ENCODE results near the gene KCNH4.
A peak's percentile ranks its signal among the peaks of the same experiment; 100 is the strongest.
"Not testable (repeated sequence)": the region's sequence is repeated elsewhere in the genome, so short reads cannot be mapped to it uniquely, and the experiment has no call there.

The KCNH4 gene

GRCh38 chr17:42180922-42181850, at the start of gene KCNH4:
KCNH4 (minus strand) TSS chr17:42181142; CDS start chr17:42180945, 197 bp downstream.
- peak; percentile 65 for DNase-seq (ENCODE audit: low spot score)

- DNase-seq (ENCODE audit: low spot score) = no peak
Observed at GRCh38 chr17:42230225-42230624, 49.3 kb upstream of the KCNH4 start.

- no peak for DNase-seq (ENCODE audit: low spot score)
Observed at GRCh38 chr17:42227849-42228700, 47.1 kb upstream of the KCNH4 start.

- no peak for DNase-seq (ENCODE audit: low spot score)
Observed at GRCh38 chr17:42225646-42226045, 44.7 kb upstream of the KCNH4 start.

- no peak for DNase-seq (ENCODE audit: low spot score)
Observed at GRCh38 chr17:42224651-42225050, 43.7 kb upstream of the KCNH4 start.

GRCh38 chr17:42221886-42222745, 41.2 kb upstream of the KCNH4 start:
- peak; percentile 53 for DNase-seq (ENCODE audit: low spot score)

GRCh38 chr17:42219280-42219679, 38.3 kb upstream of the KCNH4 start:
- DNase-seq (ENCODE audit: low spot score) = not testable (repeated sequence)

GRCh38 chr17:42214156-42214555, 33.2 kb upstream of the KCNH4 start:
- DNase-seq (ENCODE audit: low spot score) = no peak

- no peak for DNase-seq (ENCODE audit: low spot score)
Observed at GRCh38 chr17:42212382-42212781, 31.4 kb upstream of the KCNH4 start.

- not testable (repeated sequence) for DNase-seq (ENCODE audit: low spot score)
Observed at GRCh38 chr17:42211921-42212341, 31.0 kb upstream of the KCNH4 start.

- no peak for DNase-seq (ENCODE audit: low spot score)
Observed at GRCh38 chr17:42210046-42210445, 29.1 kb upstream of the KCNH4 start.

- DNase-seq (ENCODE audit: low spot score) = not testable (repeated sequence)
Observed at GRCh38 chr17:42206153-42206612, 25.2 kb upstream of the KCNH4 start.

GRCh38 chr17:42203354-42203753, 22.4 kb upstream of the KCNH4 start:
- DNase-seq (ENCODE audit: low spot score) = no peak

GRCh38 chr17:42202696-42203095, 21.8 kb upstream of the KCNH4 start:
- DNase-seq (ENCODE audit: low spot score) = no peak

- no peak for DNase-seq (ENCODE audit: low spot score)
Observed at GRCh38 chr17:42202159-42202558, 21.2 kb upstream of the KCNH4 start.

GRCh38 chr17:42201458-42201772, 20.5 kb upstream of the KCNH4 start:
- DNase-seq (ENCODE audit: low spot score) = no peak

GRCh38 chr17:42200706-42201457, 19.9 kb upstream of the KCNH4 start:
- peak; percentile 77 for DNase-seq (ENCODE audit: low spot score)

- DNase-seq (ENCODE audit: low spot score) = no peak
Observed at GRCh38 chr17:42199416-42200011, 18.6 kb upstream of the KCNH4 start.

GRCh38 chr17:42198897-42199296, 18.0 kb upstream of the KCNH4 start:
- DNase-seq (ENCODE audit: low spot score) = no peak

GRCh38 chr17:42197564-42198156, 16.7 kb upstream of the KCNH4 start:
- no peak for DNase-seq (ENCODE audit: low spot score)
